GM21528 (cell line): ENCODE results near the gene CLEC10A.
"Not testable (repeated sequence)": the region's sequence is repeated elsewhere in the genome, so short reads cannot be mapped to it uniquely, and the experiment has no call there.

Source experiments
- ATAC-seq: cut with Tn5 transposase; IDR thresholded peaks from one replicate; pipeline ENCODE4 v1.9.1; 2021; ENCODE audit warnings: mild to moderate bottlenecking, moderate library complexity; ENCODE audit not compliant: unreplicated experiment, low FRiP score

CLEC10A gene

GRCh38 chr17:7078711-7079110 lies 1.3 kb downstream of the CLEC10A start:
- no peak for ATAC-seq

- no peak for ATAC-seq
Observed at GRCh38 chr17:7077911-7078546, 2.0 kb downstream of the CLEC10A start.

GRCh38 chr17:7074931-7075330 lies 5.1 kb downstream of the CLEC10A start:
- ATAC-seq: no peak

GRCh38 chr17:7072406-7072805 lies 7.6 kb downstream of the CLEC10A start:
- ATAC-seq: no peak

- no peak for ATAC-seq
Observed at GRCh38 chr17:7070712-7071111, 9.3 kb downstream of the CLEC10A start.

- ATAC-seq: no peak
Observed at GRCh38 chr17:7068268-7068667, 11.8 kb downstream of the CLEC10A start.

- ATAC-seq: no peak
Observed at GRCh38 chr17:7067198-7067597, 12.9 kb downstream of the CLEC10A start.

- ATAC-seq: no peak
Observed at GRCh38 chr17:7064261-7064660, 15.8 kb downstream of the CLEC10A start.

GRCh38 chr17:7063518-7064094 lies 16.4 kb downstream of the CLEC10A start:
- ATAC-seq: no peak

- no peak for ATAC-seq
Observed at GRCh38 chr17:7060165-7060891, 19.7 kb downstream of the CLEC10A start.

- ATAC-seq: no peak
Observed at GRCh38 chr17:7058831-7059447, 21.1 kb downstream of the CLEC10A start.

- no peak for ATAC-seq
Observed at GRCh38 chr17:7056386-7056785, 23.7 kb downstream of the CLEC10A start.

- not testable (repeated sequence) for ATAC-seq
Observed at GRCh38 chr17:7050583-7050982, 29.5 kb downstream of the CLEC10A start.

- ATAC-seq: no peak
Observed at GRCh38 chr17:7048968-7049367, 31.1 kb downstream of the CLEC10A start.

- ATAC-seq: no peak
Observed at GRCh38 chr17:7047566-7047965, 32.5 kb downstream of the CLEC10A start.

- ATAC-seq: not testable (repeated sequence)
Observed at GRCh38 chr17:7046725-7047397, 33.2 kb downstream of the CLEC10A start.

- ATAC-seq: no peak
Observed at GRCh38 chr17:7046127-7046724, 33.8 kb downstream of the CLEC10A start.

GRCh38 chr17:7045492-7046126 lies 34.4 kb downstream of the CLEC10A start:
- ATAC-seq: no peak

GRCh38 chr17:7043497-7044198 lies 36.4 kb downstream of the CLEC10A start, which contains the start of gene SLC16A11:
SLC16A11 (minus strand) TSS chr17:7044092; CDS start chr17:7043513, 579 bp downstream.
- no peak for ATAC-seq
